Peyer's patch (tissue), 4 donors: ENCODE data around the gene ZNF407.

Experiments
- CTCF ChIP-seq, 6 experiments: fragments of 450-650 bp in 4 of 6; fragments of 200-600 bp in 2 of 6; sonication (generic) in 1 of 6; IDR thresholded peaks; one replicate each; pipeline ENCODE4 v1.5.1; 2017 to 2019; ENCODE audit warnings: antibody characterized with exemption in 6 of 6, mild to moderate bottlenecking in 3 of 6, moderate library complexity in 1 of 6
- POLR2A ChIP-seq, 2 donors: fragments of 450-650 bp; IDR thresholded peaks; one replicate each; pipeline ENCODE4 v1.5.1; 2017; ENCODE audit warnings: antibody characterized with exemption in 2 of 2, mild to moderate bottlenecking in 2 of 2, moderate library complexity in 2 of 2

DNA sequence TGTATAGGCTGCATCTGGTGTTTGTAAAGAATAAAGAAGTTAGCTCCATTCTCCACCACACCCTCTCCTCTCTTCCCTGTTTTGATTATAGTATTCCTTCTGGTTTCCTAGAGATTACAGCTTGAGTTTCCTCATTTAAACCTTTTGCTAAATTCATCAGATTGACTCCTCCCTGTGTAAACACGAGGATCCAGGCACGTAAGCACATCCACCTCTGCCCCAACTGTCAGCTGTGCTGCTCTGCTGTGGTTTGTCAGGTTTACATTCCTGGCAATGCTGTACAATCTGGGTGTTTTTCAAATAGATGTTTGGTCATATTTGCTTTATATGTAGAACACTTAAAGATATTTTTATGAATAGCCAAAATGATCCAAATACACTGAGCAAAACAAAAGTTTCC, 308.5 kb downstream of the ZNF407 start:
- no peak for TF ChIP-seq CTCF (IDR thresholded peaks at IDR 0.05)
- no peak for TF ChIP-seq POLR2A (IDR thresholded peaks at IDR 0.05)
